ENCODE data around the gene DHRS2. TPM values are rescaled to one million over a fixed set of nuclear protein-coding genes. Genes with fewer than 3 reads are reported as not detected.
"Not testable (repeated sequence)": the region's sequence is repeated elsewhere in the genome, so short reads cannot be mapped to it uniquely, and the experiment has no call there.

Gene DHRS2
- total RNA-seq, 1 donor from 2014 or later = under 0.01 TPM

- no peak for DNase-seq (ENCODE audit: low read depth)
These were observed 3.6 kb upstream of the DHRS2 start for GRCh38 chr14:23632461-23633159.

DNA sequence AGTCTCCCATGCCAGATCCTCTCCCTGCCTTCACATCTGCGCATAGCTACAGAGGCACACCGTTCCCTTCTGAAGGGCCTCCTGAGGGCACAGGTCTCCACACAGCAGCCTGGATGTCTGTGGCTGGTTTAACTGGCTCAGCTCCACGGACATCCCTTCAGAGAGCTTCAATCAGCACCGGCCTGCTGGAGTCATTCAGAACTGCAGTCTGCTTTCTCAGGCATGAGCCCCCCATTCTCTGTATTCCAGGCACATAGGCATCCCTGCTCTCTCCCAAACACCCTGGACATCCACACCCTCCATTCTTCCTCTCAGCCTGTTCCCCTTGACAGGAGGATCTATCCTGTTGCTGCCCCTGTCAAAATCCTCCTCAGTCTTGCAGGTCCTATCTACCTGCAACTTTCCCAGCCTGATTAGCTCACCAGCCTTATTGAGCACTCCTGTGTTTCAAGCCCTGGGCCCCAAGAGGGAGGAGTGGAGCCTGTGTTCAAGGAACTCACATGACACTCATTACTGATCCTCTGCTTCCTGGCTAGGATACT is 2.9 kb upstream of the DHRS2 start:
- no peak for DNase-seq (ENCODE audit: low read depth)

- not testable (repeated sequence) for DNase-seq (ENCODE audit: low read depth)
These were observed 1.3 kb upstream of the DHRS2 start for GRCh38 chr14:23634698-23635412.

DNA sequence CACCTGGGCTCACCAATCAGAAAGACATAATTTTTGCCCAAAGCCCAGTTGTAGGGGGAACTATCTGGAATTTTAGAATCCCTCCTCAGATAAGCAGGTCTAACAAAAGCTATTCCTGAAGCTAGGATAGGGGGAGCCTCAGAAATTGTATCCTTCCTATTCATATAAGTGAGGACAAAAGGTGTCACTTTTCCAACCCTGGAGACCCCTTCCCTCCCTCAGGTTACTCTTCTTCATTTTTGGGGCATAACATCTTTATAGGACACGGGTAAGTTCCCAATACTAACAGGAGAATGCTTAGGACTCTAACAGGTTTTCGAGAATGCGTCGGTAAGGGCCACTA is 1.1 kb downstream of the DHRS2 start:
- DNase-seq (ENCODE audit: low read depth) = not testable (repeated sequence)

GRCh38 chr14:23637655-23638413 is 1.7 kb downstream of the DHRS2 start:
- not testable (repeated sequence) for DNase-seq (ENCODE audit: low read depth)

DNA sequence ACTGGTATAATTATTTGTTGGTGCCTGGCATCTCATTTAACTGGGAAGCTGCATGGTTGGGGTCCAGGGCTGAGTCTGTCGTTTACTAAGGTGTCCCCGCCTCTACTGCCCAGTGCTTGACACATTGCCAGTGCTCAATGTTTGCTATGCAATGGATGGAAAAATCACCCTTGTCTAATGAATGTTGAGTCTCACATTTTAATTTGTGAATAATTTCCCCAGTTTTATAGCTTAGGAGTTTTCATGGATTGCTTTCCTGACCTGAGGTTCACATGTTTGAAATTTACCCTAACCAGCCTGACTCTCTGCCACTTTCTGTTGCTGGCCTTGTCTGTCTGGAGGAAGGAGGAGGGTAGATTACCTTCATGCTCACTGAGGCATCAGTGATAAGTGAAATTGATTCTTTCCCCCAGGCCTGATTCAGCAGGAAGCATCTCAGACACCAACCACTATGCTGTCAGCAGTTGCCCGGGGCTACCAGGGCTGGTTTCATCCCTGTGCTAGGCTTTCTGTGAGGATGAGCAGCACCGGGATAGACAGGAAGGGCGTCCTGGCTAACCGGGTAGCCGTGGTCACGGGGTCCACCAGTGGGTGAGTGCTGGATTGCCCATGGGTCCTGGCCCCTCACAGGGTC is 2.4 kb downstream of the DHRS2 start:
- no peak for DNase-seq (ENCODE audit: low read depth)

GRCh38 chr14:23639048-23639890 is 3.1 kb downstream of the DHRS2 start:
- DNase-seq (ENCODE audit: low read depth) = no peak

DNA sequence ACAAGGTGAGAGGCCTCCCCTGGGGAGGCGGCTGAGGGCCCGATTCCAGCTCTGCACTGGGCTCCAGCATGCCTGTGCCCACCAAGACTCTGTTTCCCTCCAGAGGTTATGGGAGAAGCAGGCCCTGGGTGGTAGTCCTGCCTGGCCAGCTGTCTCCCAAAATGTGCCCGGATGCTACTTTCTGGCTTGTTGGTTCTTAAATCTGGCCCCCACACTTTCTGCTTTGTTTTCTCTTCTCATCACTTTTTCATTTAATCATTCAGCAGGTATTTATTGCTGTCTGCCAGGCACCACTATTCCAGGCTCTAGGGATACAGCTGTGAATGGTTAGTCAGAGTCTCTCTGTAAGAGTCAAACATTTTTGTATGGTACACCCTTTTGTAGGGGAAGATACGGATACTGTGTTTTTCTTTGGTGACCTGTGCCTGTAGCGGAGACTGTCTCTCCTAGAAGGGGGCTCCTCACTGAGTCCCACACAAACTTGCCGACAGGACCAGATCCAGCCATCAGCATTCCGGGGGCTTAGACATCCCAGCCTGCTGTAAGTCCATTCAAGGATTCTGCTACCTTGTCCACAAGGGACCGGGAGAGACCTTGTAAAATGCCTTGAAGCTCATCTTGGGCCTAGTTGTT is 3.8 kb downstream of the DHRS2 start:
- DNase-seq (ENCODE audit: low read depth) = no peak

DNA sequence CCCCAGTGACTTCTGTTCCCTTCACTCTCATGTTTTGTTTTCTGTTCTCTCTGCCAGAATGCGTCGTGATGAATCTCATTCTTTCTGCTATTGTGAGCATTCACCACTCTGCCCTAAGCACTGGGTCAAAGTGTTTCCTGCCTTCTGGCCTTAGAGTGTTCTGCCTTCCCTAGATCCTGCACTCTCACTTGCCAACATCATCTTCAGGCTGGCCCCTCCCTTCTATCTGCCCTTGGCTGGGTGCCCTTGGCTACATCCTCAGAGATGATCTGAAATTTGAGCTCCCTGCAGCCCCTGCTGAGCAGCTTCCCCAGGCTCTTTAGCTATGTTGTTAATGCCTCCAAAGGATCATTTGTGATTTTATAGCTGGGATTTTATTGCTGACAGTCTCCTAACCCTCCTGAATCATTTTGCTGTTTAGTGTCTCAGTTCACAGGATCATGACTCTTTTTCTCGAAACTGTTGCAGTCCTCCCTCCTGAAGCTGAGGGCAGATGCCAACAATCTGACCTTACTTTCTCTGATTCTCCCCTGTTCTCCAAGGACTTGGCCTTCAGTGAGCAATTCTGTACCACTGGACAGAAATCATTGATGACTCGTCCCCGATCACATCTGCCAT is 4.5 kb downstream of the DHRS2 start:
- no peak for DNase-seq (ENCODE audit: low read depth)

DNA sequence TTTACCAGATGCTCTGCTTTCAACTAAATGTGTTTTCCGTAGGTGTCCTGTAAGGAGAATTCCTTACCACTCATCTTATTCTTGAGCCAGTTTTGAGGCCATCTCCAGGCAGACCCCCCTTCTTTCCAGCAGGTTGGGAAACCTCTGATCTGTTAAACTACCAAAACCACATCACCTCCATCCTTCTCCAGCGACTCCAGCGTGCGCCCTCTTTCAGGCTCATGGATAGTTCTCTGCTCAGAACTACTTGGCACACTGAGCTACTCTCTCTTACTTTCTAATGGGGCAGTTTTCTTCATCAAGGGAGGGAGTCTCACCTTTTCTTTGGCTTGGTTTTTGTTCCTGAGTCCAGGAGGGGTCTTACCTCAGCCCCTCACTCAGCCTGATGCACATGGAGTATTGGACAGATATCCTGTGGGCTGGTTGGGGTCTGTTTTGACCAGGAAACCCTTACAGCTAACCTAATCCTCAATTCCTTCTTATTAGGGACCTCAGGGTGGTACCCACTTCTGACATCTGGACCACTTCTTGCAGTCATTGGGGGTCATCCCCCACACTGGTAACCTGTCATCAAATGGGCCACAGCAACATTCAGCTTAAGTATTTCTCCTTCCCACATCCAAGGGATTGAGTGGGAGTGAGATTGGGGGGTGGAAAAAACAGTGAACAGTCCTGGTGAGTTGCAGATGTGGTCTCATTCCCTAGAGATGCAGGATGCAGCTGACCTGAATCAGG is 5.2 kb downstream of the DHRS2 start:
- DNase-seq (ENCODE audit: low read depth) = no peak

DNA sequence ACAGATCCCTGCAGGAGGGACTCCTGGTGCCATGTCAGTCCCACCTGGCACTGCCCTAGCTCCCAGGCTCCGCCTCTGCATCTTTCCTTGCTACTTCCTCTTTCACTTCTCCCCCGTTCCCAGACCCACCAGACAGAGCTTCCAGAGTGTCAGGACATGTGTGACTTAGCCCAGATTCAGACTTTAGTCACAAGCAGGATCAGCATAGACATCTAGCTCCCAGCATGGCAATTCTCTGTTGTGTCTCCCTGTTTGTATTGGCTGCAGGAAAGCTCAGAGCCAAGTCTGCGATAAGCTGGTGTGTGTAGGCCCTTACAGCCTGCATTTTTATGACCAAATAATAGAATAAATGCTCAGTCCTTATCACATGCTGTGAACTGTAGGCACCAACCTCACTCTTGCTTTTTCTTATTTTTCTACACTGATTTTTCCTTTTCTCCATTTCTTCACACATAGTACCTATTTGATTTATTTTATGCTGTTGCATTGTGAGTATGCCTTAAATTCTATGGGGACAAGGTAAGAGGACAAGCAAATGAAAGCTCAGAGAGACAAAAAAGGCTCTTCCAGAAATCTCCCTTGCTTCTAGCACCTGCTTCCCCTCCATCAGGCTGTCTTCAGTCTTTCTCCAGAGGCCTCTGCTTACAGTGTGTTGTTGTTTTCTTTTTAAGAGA is 5.9 kb downstream of the DHRS2 start:
- no peak for DNase-seq (ENCODE audit: low read depth)

GRCh38 chr14:23643533-23644194 is 7.5 kb downstream of the DHRS2 start:
- no peak for DNase-seq (ENCODE audit: low read depth)

DNA sequence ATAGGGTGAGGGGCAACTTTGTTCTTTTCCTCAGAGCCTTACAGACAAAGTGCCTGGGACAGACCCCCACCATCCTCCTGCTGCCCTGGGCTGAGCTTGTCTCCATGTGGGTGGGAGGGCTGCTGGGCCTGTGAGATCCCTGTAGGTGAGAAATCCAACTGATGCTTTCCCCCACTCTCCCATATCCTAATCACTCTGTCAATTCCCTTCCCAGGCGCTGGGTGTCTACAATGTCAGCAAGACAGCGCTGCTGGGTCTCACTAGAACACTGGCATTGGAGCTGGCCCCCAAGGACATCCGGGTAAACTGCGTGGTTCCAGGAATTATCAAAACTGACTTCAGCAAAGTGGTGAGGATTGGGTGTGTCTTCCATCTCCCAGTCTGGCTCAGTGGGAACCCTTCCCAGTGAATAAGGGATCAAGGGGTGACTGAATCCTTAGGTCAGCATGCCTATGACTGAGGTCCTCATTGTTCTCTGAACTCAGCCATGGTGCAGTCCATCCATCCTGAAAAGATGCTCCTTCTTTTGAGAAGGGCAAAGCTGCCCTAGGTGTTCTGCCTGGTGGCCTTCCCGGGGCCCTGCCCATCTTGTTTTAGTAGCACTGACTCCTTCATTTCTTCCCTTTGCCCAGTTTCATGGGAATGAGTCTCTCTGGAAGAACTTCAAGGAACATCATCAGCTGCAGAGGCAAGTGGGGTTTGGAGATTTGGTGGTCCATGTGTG is 8.2 kb downstream of the DHRS2 start:
- DNase-seq (ENCODE audit: low read depth) = no peak

- DNase-seq (ENCODE audit: low read depth) = no peak
These were observed 8.8 kb downstream of the DHRS2 start for GRCh38 chr14:23644919-23645336.

GRCh38 chr14:23645504-23645811 is 9.3 kb downstream of the DHRS2 start:
- DNase-seq (ENCODE audit: low read depth) = no peak

DNA sequence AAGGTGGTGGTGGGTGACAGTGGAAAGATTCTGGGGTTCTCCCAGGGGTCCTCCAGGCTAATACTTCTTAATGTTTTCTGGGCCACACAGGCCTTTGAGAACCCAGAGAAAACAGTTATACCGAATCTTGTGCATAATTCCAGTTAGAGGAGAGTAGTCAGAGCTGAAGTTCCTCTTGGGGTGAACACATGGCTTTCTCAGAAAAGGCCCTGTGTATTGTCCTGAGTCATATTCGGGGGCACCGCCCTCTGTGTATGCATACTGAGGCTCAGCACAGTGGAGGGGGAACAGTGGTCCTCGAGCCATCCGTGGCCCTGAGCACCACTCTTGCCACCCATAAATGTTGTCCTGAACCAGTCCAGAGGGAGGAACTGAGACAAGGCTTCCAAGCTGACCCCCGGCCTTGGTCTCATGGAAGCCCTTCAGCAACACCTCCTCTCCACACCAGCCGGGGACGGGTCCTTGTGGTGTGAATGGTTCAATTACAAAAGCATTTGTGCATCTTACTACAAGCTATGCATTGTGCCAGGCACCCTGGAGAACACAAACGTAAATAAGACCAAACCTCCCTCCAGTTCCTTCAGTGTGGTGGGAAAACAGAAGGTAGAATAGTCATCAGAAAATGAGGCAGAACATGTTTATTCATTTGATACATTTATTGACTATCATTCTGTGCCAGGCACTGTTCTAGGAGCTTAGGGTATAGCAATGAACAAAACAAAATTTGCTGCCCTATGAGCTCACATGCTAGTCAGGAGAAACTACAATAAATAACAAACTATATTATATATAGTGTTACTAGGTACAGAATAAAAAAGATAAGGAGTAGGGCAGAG is 9.9 kb downstream of the DHRS2 start:
- DNase-seq (ENCODE audit: low read depth) = no peak

Measured in renal cortical epithelial cell (primary cell).